HCT116 (cell line): ENCODE measurements around the gene ARMH3. TPM values are rescaled to one million over a fixed set of nuclear protein-coding genes. Genes with fewer than 3 reads are reported as not detected.

Experiments used
- ATAC-seq: fragments of 200-7000 bp; cut with Tn5 transposase; 2 replicates; pipeline ENCODE4 v1.9.1; 2020; ENCODE audit warnings: mild to moderate bottlenecking, moderate library complexity
- BruUV-seq: library from RNA; stranded (reverse); fragments of 400-500 nt; replicated peaks from 2 replicates; lab custom pipeline; 2021; lab: Mats Ljungman, UMichigan
- CTCF ChIA-PET: fragments of 300-600 bp; sonication (Branson Sonifier 250); formaldehyde crosslinking; loops from one replicate; lab custom pipeline; 2021; ENCODE audit warnings: antibody characterized with exemption; lab: Charles Lee
- POLR2A ChIA-PET: fragments of 300-600, 350-600 bp; sonication (Branson Sonifier 250); formaldehyde crosslinking; loops from one replicate; lab custom pipeline; 2021; ENCODE audit warnings: antibody characterized with exemption; lab: Charles Lee
- RAD21 ChIA-PET, 2 experiments: fragments of 300-600 bp; sonication (Branson Sonifier 250); formaldehyde crosslinking; loops; one replicate each; lab custom pipeline; 2023; ENCODE audit warnings: low total read pairs in 2 of 2; ENCODE audit not compliant: uncharacterized antibody in 2 of 2, unreplicated experiment in 2 of 2, low non-redundant PET in 1 of 2; lab: Charles Lee
- DNase-seq: peaks from one replicate; pipeline ENCODE4 v3.0.0-alpha.2; 2010; ENCODE audit warnings: low read depth, low spot score
- H2AFZ ChIP-seq: fragments of 200-600 bp; shearing (Covaris generic), sonication (generic); 2 replicates; pipeline ENCODE4 v1.6.1; 2017; ENCODE audit warnings: low read depth, mixed run types, mixed read lengths, antibody characterized with exemption, low read length; ENCODE audit not compliant: poor library complexity, severe bottlenecking
- H3K27ac ChIP-seq: 2 replicates; pipeline ENCODE4 v1.5.1; 2012; ENCODE audit warnings: low read depth, low read length
- H3K27me3 ChIP-seq: fragments of 200-600 bp; sonication (generic); 2 replicates; pipeline ENCODE4 v1.6.1; 2016; ENCODE audit warnings: mixed run types, low read length, mixed read lengths; ENCODE audit not compliant: insufficient read depth
- H3K36me3 ChIP-seq, 2 experiments: fragments of 200-500 bp in 1 of 2; fragments of 200-600 bp in 1 of 2; sonication (Bioruptor generic) in 1 of 2; sonication (generic) in 1 of 2; 2 replicates each; pipeline versions ENCODE4 v1.5.1 to v1.6.1; 2014 to 2016; ENCODE audit warnings: low read length in 2 of 2, inconsistent platforms in 1 of 2, mixed read lengths in 1 of 2, mixed run types in 1 of 2; ENCODE audit not compliant: insufficient read depth in 2 of 2, control insufficient read depth in 1 of 2
- H3K4me1 ChIP-seq, 2 experiments: fragments of 200-600 bp in 1 of 2; sonication (generic) in 1 of 2; 2 replicates each; pipeline versions ENCODE4 v1.5.1 to v1.6.1; 2012 to 2017; ENCODE audit warnings: low read length in 2 of 2, inconsistent platforms in 1 of 2, mild to moderate bottlenecking in 1 of 2, mixed read lengths in 1 of 2, mixed run types in 1 of 2, moderate library complexity in 1 of 2; ENCODE audit not compliant: insufficient read depth in 2 of 2, control insufficient read depth in 1 of 2
- H3K4me2 ChIP-seq: fragments of 200-600 bp; sonication (generic); 2 replicates; pipeline ENCODE4 v1.6.1; 2017; ENCODE audit warnings: mixed run types, low read length, mixed read lengths
- H3K4me3 ChIP-seq, 2 experiments: fragments of 200-600 bp in 1 of 2; sonication (generic) in 1 of 2; replicated peaks in 1 of 2; 2 replicates each; pipeline ENCODE4 v1.5.1; 2011 to 2016; ENCODE audit warnings: low read length in 2 of 2, control low read depth in 1 of 2, low read depth in 1 of 2, mild to moderate bottlenecking in 1 of 2, mixed read lengths in 1 of 2, mixed run types in 1 of 2
- H3K79me2 ChIP-seq: fragments of 200-600 bp; sonication (generic); 2 replicates; pipeline ENCODE4 v1.6.1; 2017; ENCODE audit warnings: mild to moderate bottlenecking, mixed run types, low read length, moderate library complexity, mixed read lengths; ENCODE audit not compliant: insufficient read depth
- H3K9ac ChIP-seq: fragments of 200-600 bp; sonication (generic); 2 replicates; pipeline ENCODE4 v1.6.1; 2016; ENCODE audit warnings: low read length, mixed read lengths
- H3K9me2 ChIP-seq: fragments of 200-600 bp; sonication (generic), shearing (Covaris generic); 2 replicates; pipeline ENCODE4 v1.6.1; 2017; ENCODE audit warnings: mixed run types, mild to moderate bottlenecking, moderate library complexity; ENCODE audit not compliant: insufficient read depth
- H3K9me3 ChIP-seq, 2 experiments: fragments of 200-500 bp in 1 of 2; fragments of 200-600 bp in 1 of 2; sonication (Bioruptor generic) in 1 of 2; sonication (generic) in 1 of 2; 2 replicates each; pipeline ENCODE4 v1.6.1; 2014 to 2017; ENCODE audit warnings: low read length in 2 of 2, mixed read lengths in 2 of 2, inconsistent platforms in 1 of 2, low read depth in 1 of 2, mild to moderate bottlenecking in 1 of 2, mixed run types in 1 of 2, moderate library complexity in 1 of 2; ENCODE audit not compliant: control insufficient read depth in 1 of 2, insufficient read depth in 1 of 2
- H4K20me1 ChIP-seq: fragments of 200-600 bp; sonication (generic), shearing (Covaris generic); 2 replicates; pipeline ENCODE4 v1.6.1; 2017; ENCODE audit warnings: mixed run types, mild to moderate bottlenecking, moderate library complexity; ENCODE audit not compliant: insufficient read depth
- FOSL1 ChIP-seq: IDR thresholded peaks from 2 replicates; pipeline ENCODE4 v1.6.1; 2012; ENCODE audit warnings: low read depth
- JUND ChIP-seq: IDR thresholded peaks from 2 replicates; pipeline ENCODE4 v1.6.1; 2012
- MAX ChIP-seq: IDR thresholded peaks from 2 replicates; pipeline ENCODE4 v1.6.1; 2012
- SP1 ChIP-seq: IDR thresholded peaks from 2 replicates; pipeline ENCODE4 v1.6.1; 2012; ENCODE audit warnings: low read depth
- SRF ChIP-seq: IDR thresholded peaks from 2 replicates; pipeline ENCODE4 v1.6.1; 2012; ENCODE audit warnings: low read depth
- YY1 ChIP-seq: IDR thresholded peaks from 2 replicates; pipeline ENCODE4 v1.6.1; 2011; ENCODE audit warnings: low read length, low read depth, moderate library complexity, mild to moderate bottlenecking; ENCODE audit not compliant: insufficient replicate concordance; ENCODE audit errors: extremely low read depth
- ZFX ChIP-seq: fragments of 450-650 bp; IDR thresholded peaks from 2 replicates; pipeline ENCODE4 v1.6.1; 2017
- ZNF274 ChIP-seq: fragments of 200-500 bp; sonication (Bioruptor generic); IDR thresholded peaks from 2 replicates; pipeline ENCODE4 v1.6.1; 2014; ENCODE audit warnings: mild to moderate bottlenecking, low read depth, low read length, inconsistent platforms
- intact Hi-C: fragments of 100-400 bp; cut with micrococcal nuclease; formaldehyde crosslinking; loops from 2 replicates; pipeline ENCODE4 v1.10.0; 2022
- total RNA-seq: library from RNA; stranded (reverse); gene quantifications from one replicate; pipeline ENCODE4 v1.2.1, GENCODE V29; 2021; ENCODE audit not compliant: unreplicated experiment

The ARMH3 gene
- total RNA-seq, 1 experiment from 2014 or later, result 30.4 TPM

GRCh38 chr10:102066399-102067088 is 10.6 kb upstream of the ARMH3 start:
- intact Hi-C loops, result no loop called here
- RAD21 ChIA-PET, result no interaction called here
- peak overlapping the region; percentile 94 for H3K9ac ChIP-seq
- peaks cover 31% of the 10 kb centered on the region for H3K79me2 ChIP-seq
- no peaks in the 10 kb centered on the region for H3K27me3 ChIP-seq
- TF ChIP-seq SRF (no peak), ZFX (no peak), YY1 (no peak), SP1 (no peak), MAX (no peak), ZNF274 (no peak), JUND (no peak), FOSL1 (no peak)
- H3K9me2 ChIP-seq, result no peaks in the 10 kb centered on the region
- BruUV-seq, result TSS peak; percentile 67
- H3K4me1 ChIP-seq, result peaks cover 12 to 22% of the 10 kb centered on the region in 2 experiments
- peak overlapping the region; percentile 77 to 89 for H3K4me3 ChIP-seq
- no peak for DNase-seq
- ATAC-seq, result no peak
- H4K20me1 ChIP-seq, result no peaks in the 10 kb centered on the region
- CTCF ChIA-PET, result interaction anchor here (1.0 to 2.9 kb wide), 4 partner anchors 10 to 464 kb away, joined by 3 to 14 read pairs (median 3); partner anchors contain the start of gene ARMH3
- peak overlapping the region; percentile 94 for H3K27ac ChIP-seq
- no peaks in the 10 kb centered on the region for H3K9me3 ChIP-seq
- POLR2A ChIA-PET, result interaction anchor here (0.6 to 2.4 kb wide), 3 partner anchors 8 to 227 kb away, joined by 3 to 10 read pairs (median 4); no protein-coding TSS in a partner anchor
- 0 out of 4 replicates have a peak, but pooled peaks cover 0 to 2% of the 10 kb centered on the region in 2 experiments for H3K36me3 ChIP-seq
- H3K4me2 ChIP-seq, result peak overlapping the region; percentile 88
- no peak overlapping the region for H2AFZ ChIP-seq
